HG02571 (cell line): ENCODE data around the gene TSPAN15.
"Not testable (repeated sequence)": the region's sequence is repeated elsewhere in the genome, so short reads cannot be mapped to it uniquely, and the experiment has no call there.

Experiments used
- ATAC-seq: cut with Tn5 transposase; IDR thresholded peaks from one replicate; pipeline ENCODE4 v1.9.1; 2021; ENCODE audit warnings: mild to moderate bottlenecking, moderate library complexity; ENCODE audit not compliant: unreplicated experiment

Gene TSPAN15

DNA sequence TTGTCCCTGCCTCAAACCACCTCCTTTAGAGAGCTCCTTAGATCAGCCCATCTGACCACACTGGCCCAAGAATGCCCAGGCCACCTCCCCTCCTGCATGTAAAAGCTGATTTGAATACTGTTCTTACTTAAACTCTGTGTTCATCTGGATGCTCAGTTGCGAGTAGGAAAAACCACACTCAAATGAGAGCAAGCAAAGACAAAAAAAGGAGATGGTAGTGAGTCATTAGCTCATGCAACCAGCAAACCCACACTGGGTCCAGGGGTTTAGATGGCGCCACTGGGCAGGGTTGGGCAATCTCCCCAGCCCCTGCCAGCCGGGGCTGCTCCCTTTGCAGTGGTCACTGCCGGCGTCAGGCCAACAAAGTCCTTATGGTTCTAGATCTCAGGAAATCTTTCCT lies 32.7 kb downstream of the TSPAN15 start:
- no peak for ATAC-seq

DNA sequence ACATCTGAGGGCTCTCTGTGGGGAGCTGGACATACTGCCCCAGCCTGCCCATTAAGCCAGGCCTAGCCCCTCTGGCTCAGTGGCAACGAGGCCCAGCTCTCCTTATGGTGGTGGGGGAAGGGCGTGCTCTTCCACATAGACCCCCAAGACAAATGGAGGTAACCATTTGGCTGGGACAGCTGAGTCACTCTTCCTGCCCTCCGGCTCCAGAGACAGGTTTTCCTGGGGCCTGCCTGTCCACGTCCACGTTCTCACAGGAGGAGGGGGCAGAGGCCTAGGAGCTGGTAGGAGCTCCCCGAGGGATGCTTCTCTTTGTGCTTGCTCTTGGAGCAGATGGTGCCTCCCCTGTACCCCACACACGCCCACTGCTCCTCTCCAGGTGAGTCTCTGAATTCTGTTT lies 33.5 kb downstream of the TSPAN15 start:
- no peak for ATAC-seq

DNA sequence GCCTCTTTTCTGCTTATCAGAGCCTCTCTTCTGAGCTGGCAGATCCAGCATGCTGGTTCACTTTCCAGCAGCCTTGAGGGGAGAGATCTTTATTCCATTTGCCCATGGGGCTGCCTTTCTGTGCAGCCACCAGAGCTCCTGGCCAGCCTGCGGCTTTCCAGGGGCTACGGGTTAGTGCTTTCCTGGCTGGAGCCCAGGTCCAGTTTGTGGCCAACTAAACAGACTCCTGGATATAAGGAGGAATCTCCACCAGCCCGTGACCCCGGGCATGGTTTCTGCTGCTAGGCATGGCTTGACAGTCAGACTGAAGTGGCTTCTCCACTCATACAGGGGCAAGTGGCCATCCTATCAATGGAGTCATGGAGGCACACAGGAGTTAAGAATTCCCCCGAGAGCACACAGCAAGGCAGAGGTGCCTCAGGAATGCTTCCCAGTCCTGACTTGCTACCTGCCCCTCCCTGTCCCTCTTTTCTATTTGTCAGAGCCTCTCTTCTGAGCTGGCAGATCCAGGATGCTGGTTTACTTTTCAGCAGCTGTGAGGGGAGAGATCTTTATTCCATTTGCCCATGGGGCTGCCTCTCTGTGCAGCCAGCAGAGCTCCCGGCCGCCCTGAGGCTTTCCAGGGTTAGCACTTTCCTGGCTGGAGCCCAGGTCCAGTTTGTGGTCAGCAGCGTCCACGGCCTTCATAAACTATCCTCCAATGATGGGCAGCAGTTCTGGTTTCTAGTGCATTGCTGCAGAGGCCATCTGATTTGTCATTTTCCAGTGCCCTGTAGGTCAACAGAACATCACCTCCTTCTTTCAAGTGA lies 35.9 kb downstream of the TSPAN15 start:
- ATAC-seq: no peak

DNA sequence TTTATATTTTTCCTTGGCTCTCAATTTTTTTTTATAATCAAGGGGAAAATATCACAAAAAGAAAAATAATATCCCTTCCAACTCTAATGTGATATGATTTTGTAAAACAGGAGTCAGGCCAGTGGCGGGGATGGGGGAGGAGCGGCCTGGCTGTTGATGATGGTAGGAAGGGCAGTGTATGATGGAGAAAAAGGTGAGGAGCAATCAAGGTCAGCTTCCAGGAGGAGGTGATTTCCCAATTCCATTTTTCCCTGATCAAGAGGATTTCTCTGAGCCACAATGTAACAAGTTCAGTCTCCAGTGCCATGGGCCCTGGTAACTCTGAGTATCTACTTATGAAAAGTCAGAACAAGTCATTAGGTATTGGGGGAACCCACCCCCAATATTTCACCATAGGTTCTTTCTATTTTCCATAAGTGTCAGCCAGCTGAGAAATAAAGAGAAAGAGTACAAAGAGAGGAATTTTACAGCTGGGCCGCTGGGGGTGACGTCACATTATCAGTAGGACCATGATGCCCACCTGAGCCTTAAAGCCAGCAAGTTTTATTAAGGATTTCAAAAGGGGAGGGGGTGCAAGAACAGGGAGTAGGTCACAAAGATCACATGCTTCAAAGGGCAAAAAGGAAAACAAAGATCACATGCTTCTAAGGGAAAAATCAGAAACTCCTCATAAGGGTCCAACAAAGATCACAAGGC lies 37.0 kb downstream of the TSPAN15 start:
- not testable (repeated sequence) for ATAC-seq

DNA sequence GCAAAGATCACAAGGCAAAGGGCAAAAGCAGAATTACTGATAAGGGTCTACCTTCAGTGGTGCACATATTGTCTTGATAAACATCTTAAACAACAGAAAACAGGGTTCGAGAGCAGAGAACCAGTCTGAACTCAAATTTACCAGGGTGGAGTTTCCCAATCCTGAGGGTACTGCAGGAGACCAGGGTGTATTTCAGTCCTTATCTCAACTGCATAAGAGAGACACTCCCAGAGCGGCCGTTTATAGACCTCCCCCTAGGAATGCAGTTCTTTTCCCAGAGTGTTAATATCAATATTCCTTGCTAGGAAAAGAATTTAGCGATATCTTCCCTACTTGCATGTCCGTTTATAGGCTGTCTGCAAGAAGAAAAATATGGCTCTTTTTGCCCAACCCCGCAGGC lies 37.6 kb downstream of the TSPAN15 start:
- not testable (repeated sequence) for ATAC-seq

DNA sequence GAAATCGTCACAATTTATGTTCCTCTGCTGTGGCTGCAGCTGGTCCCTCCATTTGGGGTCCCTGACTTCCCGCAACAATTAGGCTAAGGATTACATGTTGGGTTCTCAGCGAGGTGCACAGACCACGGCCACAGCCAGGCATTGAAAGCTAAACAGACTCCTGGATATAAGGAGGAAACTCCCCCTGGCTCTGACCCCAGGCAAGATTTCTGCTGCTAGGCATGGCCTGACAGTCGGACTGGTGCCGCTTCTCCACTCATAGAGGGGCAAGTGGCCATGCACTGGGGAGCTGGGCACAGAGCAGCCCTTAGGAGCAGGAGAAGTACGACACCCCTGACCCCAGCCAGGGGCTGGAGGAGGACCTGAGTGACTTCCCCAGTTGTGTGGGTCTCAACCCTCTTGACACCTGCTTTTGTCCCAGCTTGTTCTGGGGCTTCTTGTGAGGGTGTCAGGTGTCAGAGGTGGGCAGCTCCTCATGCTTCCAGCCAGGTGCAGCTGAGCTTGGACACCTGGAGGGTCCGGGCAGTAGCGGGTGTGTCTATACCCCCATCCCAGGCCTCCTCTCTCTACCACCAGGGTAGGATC lies 38.3 kb downstream of the TSPAN15 start:
- ATAC-seq: no peak

DNA sequence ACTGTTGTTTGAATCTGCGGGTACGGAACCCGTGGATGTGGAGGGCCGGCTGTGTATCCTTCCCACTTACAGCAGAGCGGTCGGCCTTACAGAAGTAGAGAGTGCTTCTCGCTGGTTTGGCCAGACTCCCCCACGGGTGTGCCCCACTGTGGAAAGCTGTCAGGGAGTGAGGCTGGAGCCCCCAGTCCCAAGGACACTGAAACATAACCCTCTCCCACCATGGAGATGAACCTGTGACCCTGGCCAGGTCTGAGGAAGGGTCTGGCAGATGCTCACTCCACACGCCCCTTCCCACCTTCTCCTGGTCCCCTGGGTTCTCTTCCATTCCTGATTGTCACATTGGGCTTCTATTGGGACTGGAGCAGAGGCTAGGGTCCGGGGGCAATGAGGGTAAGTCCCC lies 39.6 kb downstream of the TSPAN15 start:
- ATAC-seq: no peak

DNA sequence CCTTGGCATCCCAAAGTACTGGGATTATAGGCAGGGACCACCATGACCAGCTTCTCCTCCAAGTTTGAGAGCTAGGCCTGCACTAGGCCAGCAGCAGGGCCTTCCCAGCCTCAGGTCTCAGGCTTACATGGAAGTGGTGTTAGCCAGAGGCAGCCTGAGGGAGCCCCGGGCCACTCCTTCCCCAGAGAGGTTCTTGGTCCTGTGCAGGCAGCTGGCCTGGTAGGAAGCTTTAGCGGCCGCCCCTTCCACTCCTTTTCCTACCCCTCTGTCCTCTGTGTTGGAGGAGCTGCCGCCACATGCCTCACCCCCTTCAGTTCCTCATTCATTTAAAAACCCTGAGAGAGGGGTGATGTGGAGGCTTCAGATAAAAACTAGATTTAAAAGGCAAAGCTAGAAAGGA lies 40.3 kb downstream of the TSPAN15 start:
- no peak for ATAC-seq

DNA sequence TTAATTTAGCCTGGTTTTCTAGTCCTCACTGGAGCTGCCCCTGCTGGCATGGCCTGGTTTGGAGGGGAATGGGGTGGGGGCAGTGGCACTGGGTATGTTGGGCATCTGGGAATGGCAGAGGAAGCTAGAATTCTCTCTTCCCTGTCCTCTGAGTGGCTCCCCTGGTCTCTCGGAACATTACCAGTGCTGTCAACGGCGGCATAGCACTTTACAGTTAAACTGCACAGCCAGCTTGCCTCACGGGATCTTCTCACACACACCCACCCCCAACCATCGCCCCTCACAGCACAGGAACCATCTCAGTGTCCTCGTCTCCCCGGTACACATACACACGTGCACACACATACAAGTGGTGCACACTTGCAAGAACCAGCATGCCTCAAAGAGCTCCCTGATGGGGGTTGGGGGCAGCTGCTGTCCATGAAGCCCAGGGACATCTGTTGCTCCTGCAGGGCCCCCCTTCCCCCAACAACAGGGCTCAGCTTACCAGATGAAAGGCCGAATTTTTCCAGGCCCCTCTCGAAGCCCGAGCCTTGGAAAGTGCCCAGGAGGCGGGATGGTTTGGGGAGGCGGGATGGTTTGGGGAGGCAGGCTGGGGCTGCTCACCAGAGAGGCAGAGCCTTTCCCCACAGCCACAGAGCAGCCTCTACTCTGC lies 41.0 kb downstream of the TSPAN15 start:
- ATAC-seq: no peak

DNA sequence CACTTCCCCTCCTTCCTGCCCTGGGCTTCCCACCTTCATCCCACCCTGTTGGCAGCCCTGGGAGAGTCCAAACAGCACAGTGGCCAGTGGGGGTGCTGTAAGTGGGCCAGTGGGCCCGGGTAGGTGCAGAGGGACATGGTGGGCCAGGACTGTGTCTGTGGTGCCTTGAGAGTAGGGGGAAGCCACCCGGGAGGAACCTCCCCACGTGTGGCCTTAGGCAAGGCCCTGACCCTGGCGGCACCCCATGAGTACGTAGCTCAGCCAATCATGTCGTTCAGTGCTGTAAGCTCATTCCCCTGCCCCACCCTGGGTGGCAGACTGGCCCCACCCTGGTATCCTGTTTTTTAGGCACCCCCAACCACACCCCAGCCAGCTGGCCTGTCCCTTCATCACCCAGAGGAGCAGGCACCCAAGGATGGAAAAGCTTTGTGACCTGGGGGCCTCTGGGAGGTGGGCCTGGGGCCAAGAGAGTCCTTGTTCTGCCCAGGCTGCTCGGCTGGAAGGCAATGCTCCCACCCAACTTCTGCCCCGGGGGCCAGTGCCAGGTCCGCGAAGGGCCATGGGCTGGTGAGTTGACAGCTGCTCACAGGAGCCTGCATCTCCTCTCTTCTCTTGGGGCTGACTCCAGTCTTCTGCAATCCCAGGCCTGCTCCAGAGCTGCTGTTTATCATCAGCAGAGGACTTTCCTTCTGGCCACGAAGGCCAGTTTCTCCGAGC lies 41.6 kb downstream of the TSPAN15 start:
- ATAC-seq: no peak

DNA sequence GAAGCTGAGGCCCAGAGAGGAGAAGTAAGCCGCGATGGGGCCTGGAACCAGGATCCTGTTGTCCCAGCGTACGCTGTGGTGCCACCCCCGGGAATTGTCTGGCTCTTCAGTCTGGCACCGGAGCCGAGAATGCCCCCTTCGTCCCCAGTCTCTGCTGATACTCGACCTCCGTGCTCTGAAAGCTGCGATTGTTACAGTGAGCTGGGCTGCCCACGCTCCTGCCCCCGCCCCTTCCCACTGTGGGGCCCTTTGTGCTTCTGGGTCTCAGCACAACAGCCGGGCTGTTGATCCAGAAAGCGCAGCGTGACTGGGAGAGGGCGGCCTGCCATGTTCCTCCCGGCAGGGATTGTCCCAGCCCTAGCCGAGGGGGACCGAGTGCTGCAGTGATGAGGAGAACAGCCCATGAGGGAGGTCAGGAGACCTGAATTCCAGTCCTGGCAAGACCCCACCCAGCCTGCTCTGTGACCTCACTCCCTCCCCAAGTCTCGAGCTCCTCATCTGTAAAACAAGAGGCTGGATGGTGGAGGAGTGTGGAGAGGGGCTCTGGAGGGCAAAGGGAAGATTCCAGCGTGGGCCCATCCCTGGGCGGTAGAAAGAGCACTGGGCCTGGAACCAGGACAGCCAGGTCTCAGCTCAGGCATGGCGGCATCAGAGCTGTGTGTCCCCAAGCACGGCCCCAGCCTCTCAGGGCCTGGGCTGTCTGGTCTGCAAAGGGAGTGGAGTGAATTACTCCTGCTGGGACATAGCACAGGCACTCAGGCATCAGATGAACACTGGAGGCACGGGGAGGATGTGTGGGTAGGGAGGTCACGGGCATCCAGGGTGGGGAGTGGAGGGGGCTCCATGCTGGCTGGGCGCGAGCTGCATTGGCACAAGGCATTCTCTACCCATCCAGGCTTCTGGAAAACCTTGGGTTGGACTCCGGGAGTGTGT lies 43.6 kb downstream of the TSPAN15 start:
- ATAC-seq: no peak

DNA sequence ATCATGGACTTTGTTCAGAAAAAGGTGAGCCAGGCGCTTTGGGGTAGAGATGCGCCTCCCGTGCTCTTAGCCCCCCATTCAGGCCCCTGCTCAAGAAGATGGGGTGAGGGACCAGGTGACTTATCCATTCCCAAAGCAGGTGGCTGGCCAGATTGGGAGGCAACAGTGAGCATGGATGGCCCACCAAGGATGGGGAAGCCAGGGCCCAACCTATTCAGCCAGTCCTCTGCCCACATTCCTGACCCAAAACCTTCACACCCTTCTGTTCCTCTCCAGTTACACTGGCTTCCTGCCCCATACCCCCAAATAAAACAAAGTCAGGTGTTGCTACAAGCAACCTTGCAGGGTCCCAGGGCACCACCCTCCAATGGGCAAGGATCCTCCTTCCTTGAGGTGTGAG lies 44.4 kb downstream of the TSPAN15 start:
- no peak for ATAC-seq

DNA sequence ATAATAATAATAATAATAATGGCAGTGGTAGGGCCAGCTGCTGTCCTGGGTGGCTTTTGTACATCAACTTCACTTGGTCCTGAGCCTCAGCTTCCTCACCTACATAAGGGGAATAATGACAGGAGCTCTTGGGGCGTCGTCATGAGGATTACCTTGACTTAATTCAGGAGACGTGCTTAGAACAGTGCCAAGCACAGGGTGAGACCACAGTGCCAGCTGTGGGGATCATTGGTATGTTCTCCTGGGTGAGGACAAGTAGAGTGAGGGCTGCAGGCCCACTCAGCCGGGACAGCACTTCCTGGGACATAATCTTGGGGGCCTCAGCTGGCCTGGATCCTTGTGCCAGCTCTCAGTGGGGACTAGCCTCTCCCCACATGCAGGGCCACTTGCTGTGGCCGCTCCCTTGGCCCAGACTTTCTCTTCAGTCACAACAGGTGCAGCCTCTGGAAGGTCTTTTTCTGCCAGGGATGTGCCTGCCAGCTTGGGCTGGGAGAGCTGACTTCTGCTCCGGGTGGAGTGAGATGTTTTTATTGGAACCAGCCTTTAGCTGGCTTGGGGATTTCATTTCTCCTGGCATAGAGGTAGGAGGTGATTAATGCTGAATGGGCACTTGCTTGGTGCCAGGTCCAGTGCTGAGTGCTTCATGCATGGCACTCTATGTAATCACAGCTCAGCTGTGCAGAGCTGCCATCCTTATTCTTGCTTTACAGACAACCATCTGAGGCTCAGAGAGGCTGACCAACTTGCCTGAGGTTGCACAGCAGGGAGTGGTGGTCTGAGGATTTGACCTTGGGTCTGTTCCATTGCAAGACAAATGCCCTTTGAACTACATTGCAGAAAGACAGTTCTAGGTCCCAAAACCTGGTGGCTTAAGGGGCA lies 45.3 kb downstream of the TSPAN15 start:
- ATAC-seq: no peak

DNA sequence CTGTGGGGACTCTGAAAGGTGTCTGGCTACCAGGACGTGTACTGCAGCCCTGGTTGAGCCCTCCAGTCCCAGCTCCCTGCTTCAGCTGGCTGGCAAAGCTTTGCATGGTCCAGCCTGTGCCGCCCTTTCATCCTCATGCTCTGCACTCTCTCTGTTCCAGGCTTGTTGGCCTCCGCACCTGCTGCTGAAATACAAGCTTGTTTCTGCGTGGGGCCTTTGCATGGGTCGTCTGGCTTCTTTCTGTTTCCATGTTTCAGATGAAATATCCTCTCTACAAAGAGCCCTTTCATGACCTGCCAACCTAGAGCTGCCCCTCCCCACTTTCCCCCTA lies 45.9 kb downstream of the TSPAN15 start:
- ATAC-seq: no peak

DNA sequence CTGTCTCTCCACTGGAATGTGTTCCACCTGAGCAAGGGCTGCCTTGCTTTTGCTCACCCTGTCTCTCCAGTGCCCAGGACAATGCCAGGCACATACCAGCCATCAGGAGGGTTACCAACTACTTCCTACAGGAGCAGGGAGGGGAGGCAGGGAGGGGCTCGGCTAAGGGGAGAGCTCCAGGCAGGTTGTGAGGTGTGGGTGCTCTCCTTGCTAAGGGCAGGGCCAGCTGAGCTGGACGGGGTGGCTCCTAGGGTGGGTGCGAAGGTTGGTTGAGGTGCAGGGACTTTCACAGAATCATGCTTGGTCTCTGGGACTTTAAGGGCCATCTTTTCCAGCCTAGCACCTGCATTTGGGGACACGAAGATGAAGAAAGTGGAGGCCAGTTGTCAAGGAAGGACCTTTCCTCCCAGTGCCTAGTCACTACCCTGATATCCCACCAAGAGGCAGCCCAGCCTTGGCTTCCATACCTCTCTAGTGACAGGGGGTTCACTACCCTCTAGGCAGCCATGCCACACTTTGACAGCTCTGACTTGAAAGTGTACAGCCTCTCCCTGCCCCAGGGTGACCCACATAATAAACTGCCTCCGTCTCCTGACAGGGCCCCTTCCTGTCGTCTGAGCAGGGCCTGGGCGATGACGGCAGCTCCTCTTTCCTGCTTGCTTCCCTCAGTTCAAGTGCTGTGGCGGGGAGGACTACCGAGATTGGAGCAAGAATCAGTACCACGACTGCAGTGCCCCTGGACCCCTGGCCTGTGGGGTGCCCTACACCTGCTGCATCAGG lies 46.5 kb downstream of the TSPAN15 start:
- no peak for ATAC-seq

DNA sequence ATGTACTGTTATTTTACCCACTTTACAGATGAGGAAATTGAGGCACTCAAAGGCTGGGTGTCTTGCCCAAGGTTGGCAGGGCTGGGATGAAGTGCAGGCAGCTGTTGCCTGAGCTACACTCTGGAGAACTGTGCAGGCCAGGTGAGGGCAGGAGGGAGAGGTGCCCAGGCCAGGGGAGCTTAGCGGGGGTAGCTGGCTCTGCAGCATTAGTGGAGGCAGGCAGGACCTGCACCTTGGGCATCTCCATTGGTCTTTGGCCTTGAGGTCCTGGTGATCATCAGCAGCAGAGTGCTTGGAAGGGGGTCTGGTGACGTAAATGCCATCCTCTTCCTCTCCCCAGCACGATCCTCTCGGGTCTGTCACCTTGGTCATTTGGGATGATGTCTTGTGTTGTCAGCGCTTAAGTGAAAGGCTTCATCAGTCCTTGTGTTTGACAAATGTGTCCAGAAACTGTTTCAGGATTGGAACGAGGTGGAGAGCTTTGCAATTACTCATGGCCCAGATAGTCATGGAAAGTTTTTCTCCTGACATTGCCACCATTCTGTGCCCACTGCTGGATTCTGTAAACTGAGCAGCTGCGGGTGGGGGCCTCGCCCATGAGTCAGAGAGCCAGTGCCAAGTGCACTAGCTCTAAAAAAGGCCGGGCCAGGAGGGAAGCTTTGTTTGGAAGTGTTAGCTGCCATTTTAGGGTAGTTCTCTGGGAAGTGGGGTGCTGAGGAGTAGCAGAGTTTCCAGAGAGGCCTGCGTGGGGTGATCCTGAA lies 47.6 kb downstream of the TSPAN15 start:
- ATAC-seq: no peak
